HEK293T (cell line): ENCODE data around the gene BRCA1.
"Not testable (repeated sequence)": the region's sequence is repeated elsewhere in the genome, so short reads cannot be mapped to it uniquely, and the experiment has no call there.

Experiments
- CTCF ChIA-PET: fragments of 350-600 bp; formaldehyde crosslinking; extraction: SDS; loops from one replicate; lab custom pipeline; 2021; ENCODE audit warnings: antibody characterized with exemption, inconsistent platforms; lab: Yijun Ruan, JAX
- POLR2A ChIA-PET: fragments of 350-600 bp; formaldehyde crosslinking; extraction: SDS; loops from one replicate; lab custom pipeline; 2020; ENCODE audit warnings: antibody characterized with exemption, inconsistent platforms; lab: Yijun Ruan, JAX
- DNase-seq: peaks from one replicate; pipeline ENCODE4 v3.0.0; 2012; ENCODE audit warnings: mixed read lengths; ENCODE audit errors: extremely low spot score
- ARNT ChIP-seq: fragments of 450-650 bp; IDR thresholded peaks from 2 replicates; pipeline ENCODE4 v1.6.1; 2017; ENCODE audit warnings: mild to moderate bottlenecking
- BHLHE40 ChIP-seq: fragments of 450-650 bp; IDR thresholded peaks from 2 replicates; pipeline ENCODE4 v1.6.1; 2016; ENCODE audit warnings: mild to moderate bottlenecking, moderate library complexity, borderline replicate concordance
- CTBP1 ChIP-seq: fragments of 450-650 bp; IDR thresholded peaks from 2 replicates; pipeline ENCODE4 v1.6.1; 2016; ENCODE audit warnings: borderline replicate concordance
- ELF4 ChIP-seq: fragments of 450-650 bp; IDR thresholded peaks from 2 replicates; pipeline ENCODE4 v1.6.1; 2017; ENCODE audit warnings: antibody characterized with exemption
- FOXA1 ChIP-seq: fragments of 450-650 bp; IDR thresholded peaks from 2 replicates; pipeline ENCODE4 v1.6.1; 2016; ENCODE audit warnings: mild to moderate bottlenecking
- FOXK2 ChIP-seq: fragments of 450-650 bp; IDR thresholded peaks from 2 replicates; pipeline ENCODE4 v1.6.1; 2016; ENCODE audit warnings: mild to moderate bottlenecking
- FOXM1 ChIP-seq: fragments of 450-650 bp; IDR thresholded peaks from 2 replicates; pipeline ENCODE4 v1.6.1; 2017; ENCODE audit warnings: mild to moderate bottlenecking, borderline replicate concordance
- HDGF ChIP-seq: fragments of 450-650 bp; IDR thresholded peaks from 2 replicates; pipeline ENCODE4 v1.6.1; 2017; ENCODE audit warnings: antibody characterized with exemption, borderline replicate concordance
- L3MBTL2 ChIP-seq: fragments of 450-650 bp; conservative IDR thresholded peaks from 2 replicates; pipeline ENCODE4 v1.6.1; 2016; ENCODE audit warnings: mild to moderate bottlenecking
- LEF1 ChIP-seq: fragments of 450-650 bp; IDR thresholded peaks from 2 replicates; pipeline ENCODE4 v1.6.1; 2017; ENCODE audit warnings: mild to moderate bottlenecking, borderline replicate concordance
- NFRKB ChIP-seq: fragments of 450-650 bp; IDR thresholded peaks from 2 replicates; pipeline ENCODE4 v1.6.1; 2016; ENCODE audit warnings: mild to moderate bottlenecking, moderate library complexity
- SP1 ChIP-seq: fragments of 450-650 bp; IDR thresholded peaks from 2 replicates; pipeline ENCODE4 v1.6.1; 2017
- SUZ12 ChIP-seq: fragments of 450-650 bp; IDR thresholded peaks from 2 replicates; pipeline ENCODE4 v1.6.1; 2016; ENCODE audit warnings: mild to moderate bottlenecking
- TARDBP ChIP-seq: fragments of 450-650 bp; IDR thresholded peaks from 2 replicates; pipeline ENCODE4 v1.6.1; 2016
- ZNF384 ChIP-seq: fragments of 450-650 bp; IDR thresholded peaks from 2 replicates; pipeline ENCODE4 v1.6.1; 2016
- TF ChIP-seq, protein P1 (sequence below): fragments of 450-650 bp; IDR thresholded peaks from 2 replicates; pipeline ENCODE4 v1.6.1; 2016

The BRCA1 gene

DNA sequence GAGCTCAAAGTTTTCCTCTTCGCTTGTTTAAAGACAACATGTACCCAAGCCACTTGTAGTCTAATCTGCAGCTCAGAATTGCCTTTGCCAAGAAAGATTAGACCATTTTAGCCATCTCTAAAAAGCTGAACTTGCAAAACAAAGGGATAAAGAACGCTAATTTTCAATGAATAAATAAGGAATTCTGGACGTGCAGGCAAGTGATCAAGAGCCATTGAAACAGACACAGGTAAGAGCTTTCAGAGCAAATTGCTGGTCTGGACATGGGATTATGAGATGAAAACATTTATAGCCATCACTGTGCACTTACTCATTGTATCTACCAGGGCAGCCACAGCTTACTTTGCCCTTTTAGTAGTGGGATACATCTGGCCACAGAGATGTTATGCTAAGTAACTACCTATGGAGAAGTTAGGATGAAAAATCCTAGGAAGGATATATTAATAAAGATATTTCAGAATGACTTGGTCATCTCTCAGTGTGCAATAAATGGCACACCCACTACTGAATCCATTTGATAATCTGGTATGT, 55.7 kb downstream of the BRCA1 start:
- POLR2A ChIA-PET: interaction anchor here (1.0 to 1.3 kb wide), 2 partner anchors 246 to 298 kb away, joined by 3 read pairs; no protein-coding TSS in a partner anchor
- CTCF ChIA-PET: no interaction called here
- no peak for TF ChIP-seq ELF4
- DNase-seq: no peak

DNA sequence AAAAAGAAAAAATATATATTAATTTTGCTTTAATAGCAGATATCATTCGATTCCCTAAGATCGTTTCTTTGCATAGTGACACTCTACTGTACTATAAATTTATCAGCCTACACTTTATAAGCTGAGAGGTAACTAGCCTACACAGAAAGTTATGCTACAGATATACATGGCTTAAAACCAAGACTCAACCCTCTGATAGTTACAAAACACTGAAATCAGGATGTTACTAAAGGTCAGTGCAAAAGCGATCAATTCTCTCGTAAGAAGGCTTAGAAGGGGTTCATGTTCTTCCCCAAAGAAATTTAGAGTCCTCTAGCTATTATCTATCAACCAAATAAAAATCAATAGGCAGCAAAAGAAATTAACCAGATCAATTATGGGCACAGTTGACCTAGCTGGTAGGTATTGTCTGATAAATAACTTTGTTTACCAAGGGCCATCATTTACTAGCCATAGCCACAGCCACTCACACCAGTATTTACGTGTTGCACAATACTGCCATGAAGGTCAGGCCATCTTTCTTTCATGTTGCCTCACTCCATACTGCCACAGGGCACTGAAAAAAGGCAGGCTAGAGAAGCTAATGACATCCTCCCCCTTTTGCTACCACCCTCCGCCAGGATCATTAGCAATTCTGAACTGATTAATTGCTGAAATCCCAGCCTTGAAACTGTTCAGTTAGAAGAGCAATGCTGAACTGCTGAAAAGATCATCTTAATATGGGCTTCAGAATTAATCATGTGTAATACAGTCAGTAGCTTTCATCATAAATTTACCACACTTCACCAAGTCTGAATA, 56.4 kb downstream of the BRCA1 start:
- ChIA-PET CTCF (interaction anchor here (0.6 kb wide), 1 partner anchor 21 kb away, joined by 4 read pairs; no protein-coding TSS in a partner anchor), POLR2A (interaction anchor here (1.0 to 1.3 kb wide), 2 partner anchors 247 to 299 kb away, joined by 3 read pairs; no protein-coding TSS in a partner anchor)
- TF ChIP-seq SP1: no peak
- TF ChIP-seq ZNF384: no peak
- no peak for TF ChIP-seq NFRKB
- TF ChIP-seq LEF1: no peak
- no peak for TF ChIP-seq ARNT
- no peak for TF ChIP-seq HDGF
- TF ChIP-seq L3MBTL2: no peak
- TF ChIP-seq FOXM1: no peak
- TF ChIP-seq CTBP1: no peak
- no peak for TF ChIP-seq BHLHE40
- no peak for TF ChIP-seq SUZ12
- no peak for TF ChIP-seq FOXA1
- no peak for TF ChIP-seq TARDBP
- TF ChIP-seq FOXK2: no peak
- TF ChIP-seq ELF4: no peak
- TF ChIP-seq, protein P1, sequence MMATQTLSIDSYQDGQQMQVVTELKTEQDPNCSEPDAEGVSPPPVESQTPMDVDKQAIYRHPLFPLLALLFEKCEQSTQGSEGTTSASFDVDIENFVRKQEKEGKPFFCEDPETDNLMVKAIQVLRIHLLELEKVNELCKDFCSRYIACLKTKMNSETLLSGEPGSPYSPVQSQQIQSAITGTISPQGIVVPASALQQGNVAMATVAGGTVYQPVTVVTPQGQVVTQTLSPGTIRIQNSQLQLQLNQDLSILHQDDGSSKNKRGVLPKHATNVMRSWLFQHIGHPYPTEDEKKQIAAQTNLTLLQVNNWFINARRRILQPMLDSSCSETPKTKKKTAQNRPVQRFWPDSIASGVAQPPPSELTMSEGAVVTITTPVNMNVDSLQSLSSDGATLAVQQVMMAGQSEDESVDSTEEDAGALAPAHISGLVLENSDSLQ: no peak
- DNase-seq: no peak

DNA sequence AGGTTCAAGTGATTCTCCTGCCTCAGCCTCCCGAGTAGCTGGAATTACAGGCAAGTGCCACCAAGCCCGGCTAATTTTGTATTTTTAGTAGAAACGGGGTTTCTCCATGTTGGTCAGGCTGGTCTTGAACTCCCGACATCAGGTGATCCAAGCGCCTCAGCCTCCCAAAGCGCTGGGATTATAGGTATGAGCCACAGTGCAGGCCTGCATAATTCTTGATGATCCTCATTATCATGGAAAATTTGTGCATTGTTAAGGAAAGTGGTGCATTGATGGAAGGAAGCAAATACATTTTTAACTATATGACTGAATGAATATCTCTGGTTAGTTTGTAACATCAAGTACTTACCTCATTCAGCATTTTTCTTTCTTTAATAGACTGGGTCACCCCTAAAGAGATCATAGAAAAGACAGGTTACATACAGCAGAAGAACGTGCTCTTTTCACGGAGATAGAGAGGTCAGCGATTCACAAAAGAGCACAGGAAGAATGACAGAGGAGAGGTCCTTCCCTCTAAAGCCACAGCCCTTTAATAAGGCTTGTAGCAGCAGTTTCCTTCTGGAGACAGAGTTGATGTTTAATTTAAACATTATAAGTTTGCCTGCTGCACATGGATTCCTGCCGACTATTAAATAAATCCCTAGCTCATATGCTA, 62.1 kb downstream of the BRCA1 start:
- TF ChIP-seq CTBP1 (no peak), SUZ12 (no peak), HDGF (no peak), LEF1 (no peak), ARNT (no peak), NFRKB (no peak), FOXA1 (no peak), ZNF384 (no peak), SP1 (no peak), FOXK2 (no peak), ELF4 (no peak), BHLHE40 (no peak), TARDBP (no peak), L3MBTL2 (no peak), FOXM1 (no peak)
- TF ChIP-seq, protein P1: no peak
- ChIA-PET CTCF (no interaction called here), POLR2A (interaction anchor here (1.5 kb wide), 1 partner anchor 62 kb away, joined by 3 read pairs; the partner anchor contains the start of gene BRCA1)
- DNase-seq: no peak

DNA sequence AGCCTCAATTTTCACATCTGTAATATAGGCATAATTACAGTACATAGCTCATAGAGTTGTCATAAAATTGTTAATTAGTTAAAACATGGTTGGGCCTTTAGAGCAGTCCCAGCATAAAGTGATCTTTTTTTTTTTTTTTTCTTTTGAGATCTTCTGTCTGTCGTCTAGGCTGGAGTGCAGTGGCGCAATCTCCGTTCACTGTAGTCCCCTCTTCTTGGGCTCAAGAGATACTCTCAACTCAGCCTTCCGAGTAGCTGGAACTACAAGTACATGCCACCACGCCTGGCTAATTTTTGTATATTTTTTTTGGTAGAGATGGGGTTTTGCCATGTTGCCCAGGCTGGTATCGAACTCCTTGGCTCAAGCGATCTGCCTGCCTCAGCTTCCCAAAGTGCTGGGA, 69.1 kb downstream of the BRCA1 start:
- no peak for DNase-seq
- TF ChIP-seq FOXA1 (no peak), TARDBP (no peak), BHLHE40 (no peak), L3MBTL2 (no peak), NFRKB (no peak), FOXK2 (no peak), HDGF (no peak), ARNT (no peak), ELF4 (no peak), FOXM1 (no peak), ZNF384 (no peak), CTBP1 (no peak), SP1 (no peak), LEF1 (no peak), SUZ12 (no peak)
- TF ChIP-seq, protein P1: no peak
- CTCF ChIA-PET: no interaction called here
- POLR2A ChIA-PET: interaction anchor here (0.9 kb wide), 1 partner anchor 58 kb away, joined by 3 read pairs; the partner anchor contains the start of gene RPL27

DNA sequence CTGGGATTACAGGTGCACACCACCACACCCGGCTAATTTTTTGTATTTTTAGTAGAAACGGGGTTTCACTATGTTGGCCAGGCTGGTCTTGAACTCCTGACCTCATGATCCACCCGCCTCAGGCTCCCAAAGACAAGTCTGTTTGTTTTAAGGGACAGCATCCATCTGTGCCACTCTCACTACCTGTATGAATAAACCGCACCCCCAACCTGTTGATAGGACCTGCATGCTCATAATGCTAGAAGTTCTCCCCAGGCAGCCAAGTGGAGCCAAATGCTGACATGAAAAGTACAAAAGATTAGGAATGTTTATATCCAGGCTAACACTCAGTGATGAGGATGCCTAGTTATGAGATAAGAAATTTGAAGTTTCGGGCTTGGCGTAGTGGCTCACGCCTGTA, 72.2 kb downstream of the BRCA1 start:
- CTCF ChIA-PET: interaction anchor here (0.7 kb wide), 1 partner anchor 1565 kb away, joined by 6 read pairs; no protein-coding TSS in a partner anchor
- POLR2A ChIA-PET, DNase-seq: not testable (repeated sequence)

DNA sequence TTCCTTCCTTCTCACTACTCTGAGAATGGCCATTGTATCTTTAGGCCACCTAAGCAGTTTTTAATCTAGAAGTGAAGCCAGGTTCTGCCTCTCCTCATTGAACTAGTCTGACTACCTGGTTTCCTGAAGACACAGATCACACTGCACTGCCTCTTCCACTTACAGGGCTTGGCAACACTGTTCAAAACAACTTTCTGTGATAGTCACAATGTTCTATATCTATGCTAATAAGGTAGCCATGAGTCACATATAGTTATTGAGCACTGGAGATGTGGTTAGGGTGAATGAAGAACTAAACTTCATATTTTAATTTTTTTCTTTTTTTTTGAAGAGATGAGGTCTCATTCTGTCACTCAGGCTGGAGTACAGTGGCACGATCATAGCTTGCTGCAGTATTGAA, 73.2 kb downstream of the BRCA1 start:
- DNase-seq: no peak
- TF ChIP-seq FOXA1 (no peak), FOXM1 (no peak), TARDBP (no peak)
- ChIA-PET CTCF (no interaction called here), POLR2A (no interaction called here)
